H4 (cell line): ENCODE measurements around the gene TTC36. TPM values are rescaled to one million over a fixed set of nuclear protein-coding genes. Genes with fewer than 3 reads are reported as not detected.
A peak's percentile ranks its signal among the peaks of the same experiment; 100 is the strongest.
"Not testable (repeated sequence)": the region's sequence is repeated elsewhere in the genome, so short reads cannot be mapped to it uniquely, and the experiment has no call there.

Source experiments
- DNase-seq: peaks from one replicate; pipeline ENCODE4 v3.0.0-alpha.2; 2015; ENCODE audit warnings: low spot score
- total RNA-seq: library from RNA; depleted of rRNA; stranded (reverse); fragments of >200 nt; shearing (Covaris generic); gene quantifications from 2 replicates; pipeline ENCODE4 v1.2.3, GENCODE V29; 2014

The TTC36 gene
- total RNA-seq, 1 experiment from 2014 or later: 0.19 TPM

DNA sequence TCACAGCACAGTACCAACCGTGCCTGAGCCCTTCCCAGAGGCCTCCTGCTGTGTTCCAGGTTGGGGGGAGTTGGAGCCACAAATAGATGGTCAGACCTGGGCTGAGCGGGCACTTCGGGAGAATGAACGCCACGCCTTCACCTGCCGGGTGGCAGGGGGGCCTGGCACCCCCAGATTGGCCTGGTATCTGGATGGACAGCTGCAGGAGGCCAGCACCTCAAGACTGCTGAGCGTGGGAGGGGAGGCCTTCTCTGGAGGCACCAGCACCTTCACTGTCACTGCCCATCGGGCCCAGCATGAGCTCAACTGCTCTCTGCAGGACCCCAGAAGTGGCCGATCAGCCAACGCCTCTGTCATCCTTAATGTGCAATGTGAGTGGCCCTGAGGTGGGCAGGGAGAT lies 4.8 kb downstream of the TTC36 start:
- DNase-seq: no peak

GRCh38 chr11:118532852-118533768 lies 5.8 kb downstream of the TTC36 start:
- no peak for DNase-seq

DNA sequence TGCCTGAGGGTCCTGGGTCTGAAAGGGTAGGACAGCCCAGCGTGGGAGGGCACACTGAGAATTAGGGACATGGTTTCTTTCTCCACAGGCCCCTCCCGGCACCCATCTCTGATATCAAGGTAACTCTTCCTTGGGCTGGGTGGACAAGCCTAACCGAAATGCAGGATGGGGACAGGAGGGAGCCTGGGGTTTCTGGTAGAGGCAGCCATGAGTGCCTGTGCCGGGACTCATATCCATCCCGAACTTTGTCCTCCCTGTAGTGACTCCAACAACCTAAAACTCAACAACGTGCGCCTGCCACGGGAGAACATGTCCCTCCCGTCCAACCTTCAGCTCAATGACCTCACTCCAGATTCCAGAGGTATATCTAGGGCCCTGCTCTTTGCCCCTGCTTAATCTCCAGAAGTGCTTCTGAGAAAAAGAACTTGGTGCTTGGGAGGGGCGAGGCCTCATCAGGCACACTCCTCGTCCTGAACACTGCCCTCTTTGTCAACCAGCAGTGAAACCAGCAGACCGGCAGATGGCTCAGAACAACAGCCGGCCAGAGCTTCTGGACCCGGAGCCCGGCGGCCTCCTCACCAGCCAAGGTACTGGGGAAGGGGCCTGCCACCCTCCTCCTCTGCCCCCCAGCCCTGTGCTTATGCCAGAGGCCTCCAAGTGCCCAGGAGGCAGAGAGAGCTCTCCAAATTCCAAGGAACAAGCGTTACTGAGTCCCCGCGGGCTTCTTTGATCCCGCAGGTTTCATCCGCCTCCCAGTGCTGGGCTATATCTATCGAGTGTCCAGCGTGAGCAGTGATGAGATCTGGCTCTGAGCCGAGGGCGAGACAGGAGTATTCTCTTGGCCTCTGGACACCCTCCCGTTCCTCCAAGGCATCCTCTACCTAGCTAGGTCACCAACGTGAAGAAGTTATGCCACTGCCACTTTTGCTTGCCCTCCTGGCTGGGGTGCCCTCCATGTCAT lies 6.8 kb downstream of the TTC36 start:
- no peak for DNase-seq

DNA sequence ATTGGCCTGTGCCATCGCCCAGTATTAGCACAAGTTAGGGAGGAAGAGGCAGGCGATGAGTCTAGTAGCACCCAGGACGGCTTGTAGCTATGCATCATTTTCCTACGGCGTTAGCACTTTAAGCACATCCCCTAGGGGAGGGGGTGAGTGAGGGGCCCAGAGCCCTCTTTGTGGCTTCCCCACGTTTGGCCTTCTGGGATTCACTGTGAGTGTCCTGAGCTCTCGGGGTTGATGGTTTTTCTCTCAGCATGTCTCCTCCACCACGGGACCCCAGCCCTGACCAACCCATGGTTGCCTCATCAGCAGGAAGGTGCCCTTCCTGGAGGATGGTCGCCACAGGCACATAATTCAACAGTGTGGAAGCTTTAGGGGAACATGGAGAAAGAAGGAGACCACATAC lies 8.0 kb downstream of the TTC36 start:
- no peak for DNase-seq

- no peak for DNase-seq
These were observed 9.5 kb downstream of the TTC36 start for GRCh38 chr11:118536726-118537125.

GRCh38 chr11:118537409-118537980 lies 10.2 kb downstream of the TTC36 start:
- no peak for DNase-seq

- DNase-seq: no peak
These were observed 16.9 kb downstream of the TTC36 start for GRCh38 chr11:118544010-118544646.

- no peak for DNase-seq
These were observed 17.4 kb downstream of the TTC36 start for GRCh38 chr11:118544647-118545010.

DNA sequence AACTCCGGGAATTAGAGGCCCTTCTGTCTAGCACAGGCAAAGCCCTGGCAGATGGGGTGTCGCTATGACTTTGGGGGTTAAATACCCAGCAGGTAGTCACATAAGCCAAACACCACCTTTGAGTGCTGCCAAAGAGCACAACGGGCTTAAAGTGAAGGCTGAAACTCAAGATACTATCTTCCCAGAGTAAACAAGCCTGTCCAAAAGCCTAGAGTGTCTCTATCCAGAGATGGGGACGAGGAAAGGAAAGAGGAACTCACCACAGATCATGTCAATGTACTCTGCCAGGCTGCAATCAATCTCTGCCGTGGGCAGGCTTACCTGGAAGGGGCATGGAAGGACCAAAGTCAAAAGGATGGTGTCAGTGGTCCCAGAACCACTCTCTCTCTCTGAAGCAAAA lies 18.3 kb downstream of the TTC36 start:
- no peak for DNase-seq

- DNase-seq: no peak
These were observed 19.9 kb downstream of the TTC36 start for GRCh38 chr11:118547132-118547531.

GRCh38 chr11:118552341-118552740 lies 25.1 kb downstream of the TTC36 start:
- DNase-seq: no peak

- no peak for DNase-seq
These were observed 33.5 kb downstream of the TTC36 start for GRCh38 chr11:118560806-118561205.

DNA sequence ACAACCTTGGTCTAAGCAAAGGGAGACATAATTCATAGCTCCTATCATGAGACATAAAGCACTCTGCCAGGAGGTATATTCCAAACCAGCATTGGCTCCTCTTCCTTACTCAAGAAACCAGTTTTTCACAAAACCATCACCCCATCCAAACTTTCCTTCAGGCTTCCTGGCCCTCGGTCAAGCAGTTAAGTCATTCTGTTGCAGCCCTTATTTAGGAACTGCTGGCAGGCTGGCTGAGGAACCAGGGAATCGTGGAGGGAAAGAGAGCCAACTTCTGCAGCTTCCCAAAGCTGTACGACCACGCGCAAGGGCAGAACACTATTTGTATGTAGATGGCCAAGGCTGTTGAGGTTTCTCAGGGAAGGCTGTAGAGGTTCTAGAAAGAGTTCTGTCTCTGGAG lies 37.8 kb downstream of the TTC36 start:
- no peak for DNase-seq

DNA sequence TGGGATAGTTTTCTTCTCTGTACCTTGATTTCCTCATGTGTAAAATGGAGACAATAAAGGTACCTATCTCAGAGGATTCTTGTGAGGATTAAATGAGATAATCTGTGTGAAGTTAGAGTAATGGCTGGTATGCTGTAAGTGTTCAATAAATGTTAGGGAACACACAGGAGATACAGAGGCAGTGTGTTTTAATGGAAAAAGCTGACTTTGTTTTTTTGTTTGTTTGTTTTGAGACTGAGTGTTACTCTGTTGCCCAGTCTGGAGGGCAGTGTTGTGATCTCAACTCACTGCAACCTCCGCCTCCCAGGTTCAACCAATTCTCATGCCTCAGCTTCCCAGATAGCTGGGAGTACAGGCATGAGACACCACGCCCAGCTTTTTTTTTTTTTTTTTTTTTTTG lies 42.4 kb downstream of the TTC36 start:
- DNase-seq: no peak

GRCh38 chr11:118570787-118571186 lies 43.5 kb downstream of the TTC36 start:
- no peak for DNase-seq

DNA sequence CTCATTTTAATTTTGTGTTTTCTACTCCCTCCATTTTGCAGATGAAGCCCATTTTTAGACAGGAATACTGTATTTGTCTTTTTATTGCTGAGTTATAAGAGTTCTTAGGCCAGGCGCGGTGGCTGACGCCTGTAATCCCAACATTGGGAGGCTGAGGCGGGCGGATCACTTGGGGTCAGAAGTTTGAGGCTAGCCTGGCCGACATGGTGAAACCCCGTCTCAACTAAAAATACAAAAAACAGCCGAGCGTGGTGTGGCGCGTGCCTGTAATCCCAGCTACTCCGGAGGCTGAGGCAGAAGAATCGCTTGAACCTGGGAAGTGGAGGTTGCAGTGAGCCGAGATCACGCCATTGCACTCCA lies 44.4 kb downstream of the TTC36 start:
- not testable (repeated sequence) for DNase-seq

GRCh38 chr11:118572061-118572980 lies 45.0 kb downstream of the TTC36 start, which contains the start of gene ARCN1:
TSS of gene ARCN1 (plus strand) at chr11:118572409. CDS start at chr11:118572548, 139 bp downstream.
- DNase-seq: peak; percentile 55

GRCh38 chr11:118572981-118573550 lies 45.8 kb downstream of the TTC36 start:
- DNase-seq: peak; percentile 16

DNA sequence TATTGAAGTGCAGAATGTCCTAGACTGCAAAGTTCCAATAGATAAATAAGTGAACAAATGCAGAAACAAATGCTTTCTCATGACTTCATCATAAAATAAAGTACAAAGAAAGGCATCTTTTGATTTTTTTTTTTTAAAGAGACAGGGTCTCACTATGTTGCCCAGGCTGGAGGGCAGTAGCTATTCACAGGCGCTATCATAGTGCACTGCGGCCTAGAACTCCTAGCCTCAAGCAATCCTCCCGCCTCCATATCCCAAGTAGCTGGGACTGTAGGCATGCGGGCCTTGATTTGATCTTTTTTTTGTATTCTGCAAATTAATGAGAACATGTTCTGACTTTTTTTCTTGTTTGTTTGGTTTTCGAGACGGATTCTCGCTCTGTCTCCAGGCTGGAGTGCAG lies 47.4 kb downstream of the TTC36 start:
- DNase-seq: no peak

DNA sequence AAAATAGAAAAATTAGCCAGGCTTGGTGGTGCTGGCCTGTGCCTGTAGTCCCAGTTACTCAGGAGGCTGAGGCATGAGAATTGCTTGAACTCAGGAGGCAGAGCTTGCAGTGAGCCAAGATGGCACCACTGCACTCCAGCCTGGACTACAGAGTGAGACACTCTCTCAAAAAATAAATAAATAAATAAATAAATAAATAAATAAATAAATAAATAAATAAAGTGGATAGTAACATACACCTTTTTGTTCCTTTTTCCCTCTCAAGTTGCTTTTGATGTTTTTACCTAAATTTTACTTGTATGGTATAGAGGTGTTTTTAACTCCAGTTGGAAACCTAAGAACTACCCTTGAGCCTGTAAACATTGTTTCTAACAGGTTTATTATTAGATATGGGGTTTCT lies 50.7 kb downstream of the TTC36 start:
- not testable (repeated sequence) for DNase-seq
